ENCODE results near the gene SNCB. TPM values are rescaled to one million over a fixed set of nuclear protein-coding genes. Genes with fewer than 3 reads are reported as not detected.

SNCB gene
- total RNA-seq, 1 experiment from 2014 or later = 2.1 TPM

GRCh38 chr5:176579323-176579722 is 51.0 kb downstream of the SNCB start:
- intact Hi-C loops (cut with micrococcal nuclease) = loop anchor here (2.0 kb wide), 3 partner anchors 35 to 169 kb away; partner anchors contain the start of gene TSPAN17
- no peak for TF ChIP-seq EZH2 (IDR thresholded peaks at IDR 0.05; ENCODE audit: low read length, unreplicated experiment)
- TF ChIP-seq EZH2phosphoT487 (IDR thresholded peaks at IDR 0.05; ENCODE audit: borderline replicate concordance, low read length) = no peak
- no peak for TF ChIP-seq CTCF (conservative IDR thresholded peaks at IDR 0.05; ENCODE audit: low read depth, low read length)
- no peak overlapping the region for H3K4me2 ChIP-seq (ENCODE audit: low read length)
- H3K4me3 ChIP-seq (ENCODE audit: low read length) = no peak overlapping the region
- ChIA-PET CTCF (no interaction called here), POLR2A (ENCODE audit: unreplicated experiment) (no interaction called here)
- no peaks in the 10 kb centered on the region for H4K20me1 ChIP-seq (ENCODE audit: low read length)
- no TSS peak for BruUV-seq (replicated peaks)
- no peak overlapping the region for H3K27ac ChIP-seq (ENCODE audit: low read length)
- H3K4me1 ChIP-seq (ENCODE audit: insufficient read depth, low read length) = peaks cover 4% of the 10 kb centered on the region; the same call in 1 of the 2 replicates
- DNase-seq = no peak
- no peaks in the 10 kb centered on the region for H3K9me2 ChIP-seq (replicated peaks; ENCODE audit: low read length)
- no peaks in the 10 kb centered on the region for H3K9me3 ChIP-seq (ENCODE audit: low read length)
- no peak overlapping the region for H3K9ac ChIP-seq (ENCODE audit: low read length)
- H3K36me3 ChIP-seq (ENCODE audit: low read depth, low read length) = no peaks in the 10 kb centered on the region
- no peak for ATAC-seq
- no peak overlapping the region for H2AFZ ChIP-seq (ENCODE audit: low read length)
- no peaks in the 10 kb centered on the region for H3K27me3 ChIP-seq (ENCODE audit: low read length)
- no peaks in the 10 kb centered on the region for H3K79me2 ChIP-seq (ENCODE audit: low read length)
- H3F3A ChIP-seq (ENCODE audit: low read length, unreplicated experiment) = no peaks in the 10 kb centered on the region

GRCh38 chr5:176578391-176578808 is 51.9 kb downstream of the SNCB start:
- no peaks in the 10 kb centered on the region for H4K20me1 ChIP-seq (ENCODE audit: low read length)
- H3F3A ChIP-seq (ENCODE audit: low read length, unreplicated experiment) = no peaks in the 10 kb centered on the region
- TF ChIP-seq EZH2 (IDR thresholded peaks at IDR 0.05; ENCODE audit: low read length, unreplicated experiment) (no peak), CTCF (conservative IDR thresholded peaks at IDR 0.05; ENCODE audit: low read depth, low read length) (peak; percentile 83), EZH2phosphoT487 (IDR thresholded peaks at IDR 0.05; ENCODE audit: borderline replicate concordance, low read length) (no peak)
- intact Hi-C loops (cut with micrococcal nuclease) = loop anchor here (1.0 to 2.0 kb wide), 4 partner anchors 34 to 189 kb away; partner anchors contain the start of gene TSPAN17
- ATAC-seq = peak; percentile 95
- POLR2A ChIA-PET (ENCODE audit: unreplicated experiment) = no interaction called here
- DNase-seq = peak; percentile 93
- peaks cover 4% of the 10 kb centered on the region; the same call in 1 of the 2 replicates for H3K4me1 ChIP-seq (ENCODE audit: insufficient read depth, low read length)
- no peaks in the 10 kb centered on the region for H3K9me2 ChIP-seq (replicated peaks; ENCODE audit: low read length)
- BruUV-seq (replicated peaks) = no TSS peak
- no peaks in the 10 kb centered on the region for H3K36me3 ChIP-seq (ENCODE audit: low read depth, low read length)
- H3K9me3 ChIP-seq (ENCODE audit: low read length) = no peaks in the 10 kb centered on the region
- H3K9ac ChIP-seq (ENCODE audit: low read length) = no peak overlapping the region
- no peaks in the 10 kb centered on the region for H3K79me2 ChIP-seq (ENCODE audit: low read length)
- no peak overlapping the region for H3K27ac ChIP-seq (ENCODE audit: low read length)
- CTCF ChIA-PET = interaction anchor here (1.0 kb wide), 1 partner anchor 34 kb away, joined by 6 read pairs; no protein-coding TSS in a partner anchor
- no peak overlapping the region for H3K4me3 ChIP-seq (ENCODE audit: low read length)
- peak overlapping the region; percentile 39 for H3K4me2 ChIP-seq (ENCODE audit: low read length)
- no peaks in the 10 kb centered on the region for H3K27me3 ChIP-seq (ENCODE audit: low read length)
- peak overlapping the region; percentile 79 for H2AFZ ChIP-seq (ENCODE audit: low read length)

Data from PC-3 (cell line).